Fibroblast of villous mesenchyme (primary cell): Measurements from ENCODE around the gene LILRB4. TPM values are rescaled to one million over a fixed set of nuclear protein-coding genes. Genes with fewer than 3 reads are reported as not detected.
"Not testable (repeated sequence)": the region's sequence is repeated elsewhere in the genome, so short reads cannot be mapped to it uniquely, and the experiment has no call there.

Source experiments
- DNase-seq: peaks from one replicate; pipeline ENCODE4 v3.0.0-alpha.2; 2010; ENCODE audit warnings: low read depth
- H3K4me3 ChIP-seq: 2 replicates; pipeline ENCODE4 v1.5.1; 2011; ENCODE audit warnings: low read depth, mild to moderate bottlenecking, low read length
- CTCF ChIP-seq: IDR thresholded peaks from 2 replicates; pipeline ENCODE4 v1.5.1; 2012; ENCODE audit warnings: low read depth, mild to moderate bottlenecking, low read length; ENCODE audit not compliant: insufficient read depth
- small RNA-seq: library from RNA; depleted of rRNA; stranded (forward); fragments of <200 nt; gene quantifications from one replicate; pipeline ENCODE3, GENCODE V24; 2012
- total RNA-seq: library from RNA; depleted of rRNA; stranded (reverse); fragments of >200 nt; gene quantifications from 2 replicates; pipeline ENCODE4 v1.2.3, GENCODE V29; 2012

The LILRB4 gene
- total RNA-seq, 1 donor, result not detected

GRCh38 chr19:54704928-54705327 is 42.1 kb downstream of the LILRB4 start:
- H3K4me3 ChIP-seq, result no peak overlapping the region
- no peak for DNase-seq
- TF ChIP-seq CTCF, result no peak

DNA sequence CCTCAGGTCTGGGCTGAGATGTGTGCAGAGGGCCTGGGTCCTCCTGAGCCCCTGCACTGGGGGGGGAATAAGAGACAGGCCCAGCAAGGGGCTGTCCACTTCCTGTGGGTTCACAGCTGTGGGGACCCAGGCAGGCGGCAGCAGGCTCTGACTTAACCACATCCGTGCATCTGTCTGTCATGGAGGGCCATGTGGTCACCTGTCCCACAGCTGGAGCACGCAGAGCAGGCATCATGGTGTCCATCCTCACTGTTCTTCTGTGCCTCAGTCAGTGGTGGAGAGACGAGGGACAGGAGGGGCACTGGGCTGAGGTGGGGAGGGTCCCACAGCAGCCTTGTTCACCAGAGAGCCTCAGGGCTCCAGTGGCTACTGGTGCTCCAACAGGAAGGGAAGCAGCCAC is 45.2 kb downstream of the LILRB4 start:
- no peak overlapping the region for H3K4me3 ChIP-seq
- no peak for DNase-seq
- no peak for TF ChIP-seq CTCF

GRCh38 chr19:54708781-54709180 is 46.0 kb downstream of the LILRB4 start:
- TF ChIP-seq CTCF, result no peak
- DNase-seq, result no peak
- H3K4me3 ChIP-seq, result no peak overlapping the region

DNA sequence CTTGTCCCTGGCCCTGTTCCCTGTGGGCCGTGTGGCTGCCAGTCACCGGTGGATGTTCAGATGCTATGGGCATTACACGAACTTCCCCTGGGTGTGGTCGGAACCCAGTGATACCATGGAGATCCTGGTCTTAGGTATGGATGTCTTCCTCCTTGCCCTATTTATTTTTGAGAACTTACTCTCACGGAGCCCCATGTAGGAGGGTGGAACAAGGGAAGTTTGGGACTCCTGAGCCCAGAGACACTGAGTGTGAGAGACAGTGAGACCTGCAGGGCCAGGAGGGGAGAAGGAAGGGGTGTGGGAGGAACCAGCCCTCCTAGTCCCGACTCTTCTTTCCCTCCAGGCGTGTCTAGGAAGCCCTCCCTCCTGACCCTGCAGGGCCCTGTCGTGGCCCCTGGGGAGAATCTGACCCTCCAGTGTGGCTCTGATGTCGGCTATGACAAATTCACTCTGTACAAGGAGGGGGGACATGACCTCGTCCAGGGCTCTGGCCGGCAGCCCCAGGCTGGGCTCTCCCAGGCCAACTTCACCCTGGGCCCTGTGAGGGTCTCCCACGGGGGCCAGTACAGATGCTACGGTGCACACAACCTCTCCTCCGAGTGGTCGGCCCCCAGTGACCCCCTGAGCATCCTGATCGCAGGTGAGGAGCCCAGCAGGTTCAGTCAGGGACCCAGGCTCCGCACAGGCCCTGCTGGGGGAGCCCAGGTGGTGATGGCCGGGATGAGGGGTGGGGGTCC is 46.6 kb downstream of the LILRB4 start:
- no peak overlapping the region for H3K4me3 ChIP-seq
- DNase-seq, result no peak
- TF ChIP-seq CTCF, result no peak

- DNase-seq, H3K4me3 ChIP-seq: not testable (repeated sequence)
Observed at GRCh38 chr19:54709956-54710355, 47.2 kb downstream of the LILRB4 start.

Small RNA genes lying within 50 kb of the gene (small RNA-seq; reads per million reads assigned to genes)
- gene AC245036.3, result not detected
- not detected for gene AC245128.2
- gene MIR8061, result not detected

Other genes with a start within 250 kb of the LILRB4 start
- not detected in 2 replicates for gene TTYH1, start 247.5 kb upstream of the LILRB4 start, total RNA-seq
- 39.7 and 40.6 TPM in 2 replicates for gene LENG8, start 213.8 kb upstream of the LILRB4 start, total RNA-seq
- gene LENG9, start 199.2 kb upstream of the LILRB4 start, total RNA-seq, result 5.2 and 7.1 TPM in 2 replicates
- 12.5 and 29.0 TPM in 2 replicates for gene CDC42EP5, start 189.7 kb upstream of the LILRB4 start, total RNA-seq
- not detected in 2 replicates for gene LAIR2, start 160.2 kb upstream of the LILRB4 start, total RNA-seq
- not detected in 2 replicates for gene LILRA2, start 89.2 kb upstream of the LILRB4 start, total RNA-seq
- not detected in 2 replicates for gene LILRA1, start 69.4 kb upstream of the LILRB4 start, total RNA-seq
- not detected in 2 replicates for gene LILRB1, start 32.5 kb upstream of the LILRB4 start, total RNA-seq
- gene KIR3DL3, start 61.5 kb downstream of the LILRB4 start, total RNA-seq, result not detected in 2 replicates
- gene KIR2DL3, start 75.5 kb downstream of the LILRB4 start, total RNA-seq, result not detected in 2 replicates
- gene KIR2DL1, start 106.8 kb downstream of the LILRB4 start, total RNA-seq, result not detected in 2 replicates
- not detected in 2 replicates for gene KIR2DL4, start 140.6 kb downstream of the LILRB4 start, total RNA-seq
- gene KIR3DL1, start 153.5 kb downstream of the LILRB4 start, total RNA-seq, result not detected in 2 replicates
- gene KIR2DS4, start 169.7 kb downstream of the LILRB4 start, total RNA-seq, result not detected in 2 replicates
- not detected in 2 replicates for gene KIR3DL2, start 187.5 kb downstream of the LILRB4 start, total RNA-seq
- gene FCAR, start 211.2 kb downstream of the LILRB4 start, total RNA-seq, result not detected in 2 replicates
- gene NCR1, start 243.2 kb downstream of the LILRB4 start, total RNA-seq, result not detected in 2 replicates